Testis (tissue), 2 donors: ENCODE measurements around the gene KIF2A.

Experiments used
- CTCF ChIP-seq, 3 experiments: fragments of 450-650 bp in 2 of 3; fragments of 200-600 bp in 1 of 3; sonication (generic) in 1 of 3; IDR thresholded peaks; one replicate each; pipeline ENCODE4 v1.5.1; 2016 to 2019; ENCODE audit warnings: antibody characterized with exemption in 3 of 3, mild to moderate bottlenecking in 2 of 3, moderate library complexity in 1 of 3
- POLR2A ChIP-seq: fragments of 450-650 bp; IDR thresholded peaks from one replicate; pipeline ENCODE4 v1.6.1; 2017; ENCODE audit warnings: antibody characterized with exemption, mild to moderate bottlenecking, moderate library complexity

GRCh38 chr5:62268234-62268633, 37.8 kb upstream of the KIF2A start:
- TF ChIP-seq CTCF (IDR thresholded peaks at IDR 0.05) (no peak), POLR2A (no peak)
